ENCODE measurements around the gene LRRC9.

LRRC9 gene

GRCh38 chr14:59961518-59962062, 41.6 kb downstream of the LRRC9 start:
- H3K36me3 ChIP-seq (ENCODE audit: control insufficient read depth, low read length) = no peaks in the 10 kb centered on the region
- H3K4me2 ChIP-seq (ENCODE audit: low read length) = no peak overlapping the region
- H3F3A ChIP-seq (ENCODE audit: control insufficient read depth, insufficient read depth) = no peaks in the 10 kb centered on the region
- peaks cover 4% of the 10 kb centered on the region; the same call in 1 of the 2 replicates for H3K9me3 ChIP-seq (ENCODE audit: control insufficient read depth, insufficient read depth, low read length)
- no peak for TF ChIP-seq EZH2phosphoT487 (IDR thresholded peaks at IDR 0.05; ENCODE audit: borderline replicate concordance, low read length)
- TF ChIP-seq CTCF (IDR thresholded peaks at IDR 0.05; ENCODE audit: low read depth, low read length, poor library complexity, severe bottlenecking) = no peak
- H3K79me2 ChIP-seq (ENCODE audit: control insufficient read depth, low read length) = no peaks in the 10 kb centered on the region
- no peak overlapping the region for H3K27ac ChIP-seq (ENCODE audit: low read depth, low read length)
- H3K27me3 ChIP-seq (ENCODE audit: control insufficient read depth, low read length) = no peaks in the 10 kb centered on the region
- H3K4me3 ChIP-seq (ENCODE audit: low read length) = no peak overlapping the region
- no peaks in the 10 kb centered on the region for H4K20me1 ChIP-seq (ENCODE audit: control insufficient read depth, insufficient read depth, low read depth, low read length)
- H3K9me2 ChIP-seq (replicated peaks; ENCODE audit: control insufficient read depth, low read length) = no peaks in the 10 kb centered on the region
- peaks cover 20% of the 10 kb centered on the region for H3K4me1 ChIP-seq (ENCODE audit: control insufficient read depth, low read length)

GRCh38 chr14:59964251-59965007, 44.5 kb downstream of the LRRC9 start:
- Histone ChIP-seq H3K4me2 (ENCODE audit: low read length) (peak overlapping the region; percentile 74), H3K36me3 (ENCODE audit: control insufficient read depth, low read length) (no peaks in the 10 kb centered on the region)

GRCh38 chr14:59969319-59969718, 49.4 kb downstream of the LRRC9 start:
- H3K36me3 ChIP-seq (ENCODE audit: control insufficient read depth, low read length) = no peaks in the 10 kb centered on the region
- H3K9me2 ChIP-seq (replicated peaks; ENCODE audit: control insufficient read depth, low read length) = no peaks in the 10 kb centered on the region
- no peak overlapping the region for H3K4me2 ChIP-seq (ENCODE audit: low read length)
- no peaks in the 10 kb centered on the region for H3K9me3 ChIP-seq (ENCODE audit: control insufficient read depth, insufficient read depth, low read length)
- no peaks in the 10 kb centered on the region for H3F3A ChIP-seq (ENCODE audit: control insufficient read depth, insufficient read depth)
- H3K4me3 ChIP-seq (ENCODE audit: low read length) = no peak overlapping the region
- no peak for TF ChIP-seq EZH2phosphoT487 (IDR thresholded peaks at IDR 0.05; ENCODE audit: borderline replicate concordance, low read length)
- H3K79me2 ChIP-seq (ENCODE audit: control insufficient read depth, low read length) = no peaks in the 10 kb centered on the region
- H4K20me1 ChIP-seq (ENCODE audit: control insufficient read depth, insufficient read depth, low read depth, low read length) = no peaks in the 10 kb centered on the region
- peaks cover 15% of the 10 kb centered on the region for H3K4me1 ChIP-seq (ENCODE audit: control insufficient read depth, low read length)
- no peak overlapping the region for H3K27ac ChIP-seq (ENCODE audit: low read depth, low read length)
- no peaks in the 10 kb centered on the region for H3K27me3 ChIP-seq (ENCODE audit: control insufficient read depth, low read length)

More at GRCh38 chr14:59964251-59965007, 44.5 kb downstream of the LRRC9 start:
- H3K9me3 ChIP-seq (ENCODE audit: control insufficient read depth, insufficient read depth, low read length) = no peaks in the 10 kb centered on the region
- no peaks in the 10 kb centered on the region for H4K20me1 ChIP-seq (ENCODE audit: control insufficient read depth, insufficient read depth, low read depth, low read length)
- TF ChIP-seq EZH2phosphoT487 (IDR thresholded peaks at IDR 0.05; ENCODE audit: borderline replicate concordance, low read length) = no peak
- TF ChIP-seq CTCF (IDR thresholded peaks at IDR 0.05; ENCODE audit: low read depth, low read length, poor library complexity, severe bottlenecking) = no peak
- peak overlapping the region; percentile 61 for H3K27ac ChIP-seq (ENCODE audit: low read depth, low read length)
- H3K79me2 ChIP-seq (ENCODE audit: control insufficient read depth, low read length) = no peaks in the 10 kb centered on the region
- H3K4me1 ChIP-seq (ENCODE audit: control insufficient read depth, low read length) = peaks cover 20% of the 10 kb centered on the region
- peak overlapping the region; percentile 73 for H3K4me3 ChIP-seq (ENCODE audit: low read length)
- no peaks in the 10 kb centered on the region for H3K27me3 ChIP-seq (ENCODE audit: control insufficient read depth, low read length)
- no peaks in the 10 kb centered on the region for H3K9me2 ChIP-seq (replicated peaks; ENCODE audit: control insufficient read depth, low read length)
- no peaks in the 10 kb centered on the region for H3F3A ChIP-seq (ENCODE audit: control insufficient read depth, insufficient read depth)

- no peak overlapping the region for H3K4me2 ChIP-seq (ENCODE audit: low read length)
- H3K9me3 ChIP-seq (ENCODE audit: control insufficient read depth, insufficient read depth, low read length) = no peaks in the 10 kb centered on the region
- no peak overlapping the region for H3K27ac ChIP-seq (ENCODE audit: low read depth, low read length)
- no peaks in the 10 kb centered on the region for H3K79me2 ChIP-seq (ENCODE audit: control insufficient read depth, low read length)
- no peaks in the 10 kb centered on the region for H3K9me2 ChIP-seq (replicated peaks; ENCODE audit: control insufficient read depth, low read length)
- H3K4me1 ChIP-seq (ENCODE audit: control insufficient read depth, low read length) = no peaks in the 10 kb centered on the region
- no peaks in the 10 kb centered on the region for H3F3A ChIP-seq (ENCODE audit: control insufficient read depth, insufficient read depth)
- H3K36me3 ChIP-seq (ENCODE audit: control insufficient read depth, low read length) = no peaks in the 10 kb centered on the region
- H4K20me1 ChIP-seq (ENCODE audit: control insufficient read depth, insufficient read depth, low read depth, low read length) = no peaks in the 10 kb centered on the region
- H3K27me3 ChIP-seq (ENCODE audit: control insufficient read depth, low read length) = no peaks in the 10 kb centered on the region
- no peak for TF ChIP-seq EZH2phosphoT487 (IDR thresholded peaks at IDR 0.05; ENCODE audit: borderline replicate concordance, low read length)
- no peak for TF ChIP-seq CTCF (IDR thresholded peaks at IDR 0.05; ENCODE audit: low read depth, low read length, poor library complexity, severe bottlenecking)
- H3K4me3 ChIP-seq (ENCODE audit: low read length) = no peak overlapping the region
Measured at GRCh38 chr14:59981564-59981963, 61.6 kb downstream of the LRRC9 start.
